Measurements from ENCODE around the gene PTPN12.
"Not testable (repeated sequence)": the region's sequence is repeated elsewhere in the genome, so short reads cannot be mapped to it uniquely, and the experiment has no call there.

Gene PTPN12

DNA sequence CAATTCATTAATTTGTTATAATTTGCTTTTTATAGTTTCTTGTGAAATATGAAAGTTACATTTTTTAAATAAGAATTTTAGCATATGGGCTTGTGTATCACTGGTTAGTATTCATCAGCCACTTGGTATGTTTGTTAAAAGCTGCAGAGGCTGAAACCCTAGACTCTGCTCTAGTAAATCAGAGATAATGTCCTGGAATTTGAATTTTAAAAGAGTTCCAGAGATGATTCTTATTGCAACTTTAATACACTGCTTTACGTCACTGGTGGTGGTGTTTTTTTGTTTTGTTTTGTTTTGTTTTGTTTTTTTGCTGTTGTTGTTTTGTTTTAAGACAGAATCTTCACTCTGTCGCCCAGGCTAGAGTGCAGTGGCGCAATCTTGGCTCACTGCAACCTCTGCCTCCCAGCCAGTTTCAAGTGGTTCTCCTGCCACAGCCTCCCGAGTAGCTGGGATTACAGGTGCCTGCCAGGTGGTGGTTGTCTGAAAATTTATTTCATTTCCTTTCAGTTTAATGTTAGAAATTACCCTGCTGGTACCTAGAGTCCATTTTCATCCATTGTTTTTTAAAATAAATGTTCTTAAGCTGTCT is 43.8 kb downstream of the PTPN12 start:
- no peak for DNase-seq

DNA sequence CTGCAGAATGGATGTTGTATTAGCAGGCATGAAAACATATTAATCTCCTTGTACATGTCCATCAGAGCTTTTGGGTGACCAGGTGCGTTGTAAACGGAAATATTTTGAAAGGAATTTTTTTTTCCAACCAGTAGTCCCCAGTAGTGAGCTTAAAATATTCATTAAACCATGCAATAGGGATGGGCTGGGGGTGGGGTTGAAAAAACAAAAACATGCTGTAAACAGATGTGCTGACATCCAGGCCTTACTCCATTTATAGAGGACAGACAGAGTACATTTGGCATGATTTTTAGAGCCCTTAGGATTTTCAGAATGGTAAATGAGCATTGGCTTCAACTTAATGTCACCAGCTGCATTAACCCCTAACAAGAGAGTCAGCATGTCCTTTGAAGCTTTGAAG is 50.2 kb downstream of the PTPN12 start:
- DNase-seq = no peak

DNA sequence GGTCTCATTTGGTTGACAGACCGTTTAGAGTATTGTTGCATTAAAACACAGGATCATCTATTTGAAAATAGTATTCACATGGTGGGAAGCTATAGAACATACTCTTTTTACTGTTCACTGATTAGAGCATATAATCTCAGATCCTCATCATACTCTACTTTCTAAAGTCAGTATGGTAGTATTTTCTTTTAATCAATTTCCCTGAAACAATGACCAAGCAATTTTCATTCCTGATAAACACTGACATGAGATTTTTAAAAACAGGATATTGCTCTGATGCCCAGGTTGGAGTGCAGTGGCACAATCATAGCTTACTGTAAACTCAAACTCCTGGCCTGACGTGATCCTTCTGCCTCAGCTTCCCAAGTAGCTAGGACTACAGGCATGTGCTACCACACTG is 63.9 kb downstream of the PTPN12 start:
- no peak for DNase-seq

DNA sequence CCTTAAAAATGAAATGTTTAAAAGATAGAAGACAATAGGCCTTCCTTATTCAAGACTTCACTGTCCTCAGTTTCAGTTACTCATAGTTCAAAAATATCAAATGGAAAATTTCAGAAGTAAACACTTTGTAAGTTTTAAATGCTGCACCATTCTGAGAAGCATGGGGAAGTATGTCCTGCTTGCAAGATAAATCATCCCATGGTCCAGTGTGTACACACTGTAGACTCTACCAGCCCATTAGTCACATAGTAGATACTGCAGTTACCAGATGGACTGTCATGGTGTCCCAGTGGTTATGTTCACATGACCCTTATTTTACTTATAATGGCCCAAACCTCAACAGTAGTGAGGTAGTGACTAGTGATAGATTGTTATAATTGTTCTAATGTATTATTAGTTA is 69.5 kb downstream of the PTPN12 start:
- no peak for DNase-seq

DNA sequence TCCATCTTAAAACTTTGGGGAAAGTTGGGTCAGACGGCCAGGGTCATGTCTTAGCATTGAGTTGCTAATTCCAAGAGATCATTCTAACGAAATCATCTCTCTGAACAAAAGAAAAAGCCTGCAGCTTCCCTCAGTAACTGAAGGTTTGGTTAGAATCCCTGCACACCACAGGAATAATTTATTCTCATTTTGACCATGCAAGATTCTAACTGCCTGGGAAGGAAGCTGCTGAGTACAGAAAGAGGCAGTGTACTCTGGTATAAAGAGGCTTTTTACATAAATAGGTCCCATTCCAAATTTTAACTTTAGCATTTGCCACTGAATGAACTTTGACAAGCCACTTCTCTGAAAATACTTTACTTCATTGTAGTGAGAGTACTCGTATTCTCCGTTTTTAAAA is 82.2 kb downstream of the PTPN12 start:
- DNase-seq = no peak

DNA sequence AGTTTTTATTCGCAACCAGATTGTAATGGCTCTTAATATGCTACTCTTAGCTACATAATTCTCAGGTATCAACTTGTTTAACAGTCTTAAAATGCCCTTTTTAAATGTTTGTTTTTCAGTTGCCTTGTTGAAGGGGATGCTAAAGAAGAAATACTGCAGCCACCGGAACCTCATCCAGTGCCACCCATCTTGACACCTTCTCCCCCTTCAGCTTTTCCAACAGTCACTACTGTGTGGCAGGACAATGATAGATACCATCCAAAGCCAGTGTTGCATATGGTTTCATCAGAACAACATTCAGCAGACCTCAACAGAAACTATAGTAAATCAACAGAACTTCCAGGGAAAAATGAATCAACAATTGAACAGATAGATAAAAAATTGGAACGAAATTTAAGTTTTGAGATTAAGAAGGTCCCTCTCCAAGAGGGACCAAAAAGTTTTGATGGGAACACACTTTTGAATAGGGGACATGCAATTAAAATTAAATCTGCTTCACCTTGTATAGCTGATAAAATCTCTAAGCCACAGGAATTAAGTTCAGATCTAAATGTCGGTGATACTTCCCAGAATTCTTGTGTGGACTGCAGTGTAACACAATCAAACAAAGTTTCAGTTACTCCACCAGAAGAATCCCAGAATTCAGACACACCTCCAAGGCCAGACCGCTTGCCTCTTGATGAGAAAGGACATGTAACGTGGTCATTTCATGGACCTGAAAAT is 89.7 kb downstream of the PTPN12 start:
- DNase-seq = no peak

DNA sequence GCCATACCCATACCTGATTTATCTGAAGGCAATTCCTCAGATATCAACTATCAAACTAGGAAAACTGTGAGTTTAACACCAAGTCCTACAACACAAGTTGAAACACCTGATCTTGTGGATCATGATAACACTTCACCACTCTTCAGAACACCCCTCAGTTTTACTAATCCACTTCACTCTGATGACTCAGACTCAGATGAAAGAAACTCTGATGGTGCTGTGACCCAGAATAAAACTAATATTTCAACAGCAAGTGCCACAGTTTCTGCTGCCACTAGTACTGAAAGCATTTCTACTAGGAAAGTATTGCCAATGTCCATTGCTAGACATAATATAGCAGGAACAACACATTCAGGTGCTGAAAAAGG is 90.2 kb downstream of the PTPN12 start:
- DNase-seq = no peak

DNA sequence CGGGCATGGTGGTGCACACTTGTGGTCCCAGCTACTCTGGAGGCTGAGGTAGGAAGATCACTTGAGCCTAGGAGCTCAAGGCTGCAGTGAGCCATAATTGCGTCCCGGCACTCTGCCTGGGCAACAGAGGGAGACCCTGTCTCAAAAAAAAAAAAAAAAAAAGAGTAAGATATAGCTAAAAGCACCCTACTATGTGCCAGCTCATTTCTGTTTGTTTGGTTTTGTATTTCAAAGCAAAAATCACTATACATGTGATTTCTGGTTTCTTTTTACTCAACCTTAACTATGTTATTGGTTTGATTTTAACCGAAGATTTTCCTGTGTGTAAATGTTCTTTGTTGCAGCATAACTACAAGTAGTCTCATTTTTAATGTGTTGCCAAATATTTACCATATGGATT is 92.7 kb downstream of the PTPN12 start:
- no peak for DNase-seq

DNA sequence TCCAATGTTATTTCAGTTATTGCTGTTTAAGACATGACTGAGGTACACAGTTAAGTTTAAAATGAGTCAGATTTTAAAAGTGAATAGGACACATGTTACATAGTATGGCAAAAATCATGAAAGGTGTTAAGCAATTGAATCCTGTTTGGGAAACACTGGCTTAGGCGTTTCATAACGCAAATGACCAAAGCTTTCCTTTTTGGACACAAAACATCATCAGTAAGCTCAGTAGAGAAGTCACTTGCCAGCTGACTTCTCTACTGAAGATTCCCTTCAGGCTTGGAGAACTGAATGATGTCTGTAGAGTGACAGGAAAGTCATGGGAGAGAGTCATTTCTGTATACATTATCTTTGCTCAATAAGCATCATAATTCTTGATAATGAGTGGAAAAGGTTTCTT is 94.7 kb downstream of the PTPN12 start:
- no peak for DNase-seq

DNA sequence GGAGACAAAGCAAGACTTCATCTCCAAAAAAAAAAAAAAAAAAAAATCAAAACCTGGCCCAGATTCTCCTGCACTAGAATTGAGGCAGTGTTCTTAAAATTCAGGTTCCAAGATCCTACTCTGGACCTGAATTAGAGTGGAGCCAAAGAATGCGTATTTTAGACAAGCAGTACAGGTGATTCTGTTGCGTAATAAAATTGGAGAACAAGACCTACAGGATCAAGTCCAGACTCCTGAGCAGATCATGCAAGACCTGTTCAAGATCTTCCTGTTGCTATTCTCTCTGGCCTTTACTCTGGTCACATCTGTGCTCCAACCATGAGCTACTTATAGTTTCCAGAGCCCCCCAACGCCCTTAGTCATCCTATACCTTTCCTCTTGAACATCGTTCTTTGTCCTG is 107.7 kb downstream of the PTPN12 start:
- no peak for DNase-seq

DNA sequence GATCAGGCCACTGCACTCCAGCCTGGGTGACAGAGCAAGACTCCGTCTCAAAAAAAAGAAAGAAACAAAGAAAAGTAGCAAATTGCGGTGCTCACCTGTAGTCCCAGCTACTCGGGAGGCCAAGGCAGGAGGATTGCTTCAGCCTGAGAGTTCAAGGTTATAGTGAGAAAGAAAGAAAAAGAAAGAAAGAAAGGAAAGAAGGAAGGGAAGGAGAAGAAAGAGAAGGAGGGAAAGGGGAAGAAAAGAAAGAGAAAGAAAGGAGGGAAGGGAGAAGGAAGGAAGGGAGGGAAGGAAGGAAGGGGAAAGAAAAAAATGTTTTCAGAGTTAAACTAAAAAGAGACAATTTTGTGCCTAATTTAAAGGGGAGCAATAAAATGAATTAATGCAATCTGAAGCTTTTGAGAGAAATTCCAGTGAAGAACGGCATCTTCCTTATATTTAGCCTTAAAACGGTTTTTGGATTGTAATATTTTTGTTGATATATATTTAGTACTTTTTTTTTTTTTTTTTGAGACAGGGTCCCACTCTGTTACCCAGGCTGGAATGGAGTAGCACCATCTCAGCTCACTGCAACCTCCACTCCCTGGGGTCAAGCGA is 111.7 kb downstream of the PTPN12 start:
- no peak for DNase-seq

DNA sequence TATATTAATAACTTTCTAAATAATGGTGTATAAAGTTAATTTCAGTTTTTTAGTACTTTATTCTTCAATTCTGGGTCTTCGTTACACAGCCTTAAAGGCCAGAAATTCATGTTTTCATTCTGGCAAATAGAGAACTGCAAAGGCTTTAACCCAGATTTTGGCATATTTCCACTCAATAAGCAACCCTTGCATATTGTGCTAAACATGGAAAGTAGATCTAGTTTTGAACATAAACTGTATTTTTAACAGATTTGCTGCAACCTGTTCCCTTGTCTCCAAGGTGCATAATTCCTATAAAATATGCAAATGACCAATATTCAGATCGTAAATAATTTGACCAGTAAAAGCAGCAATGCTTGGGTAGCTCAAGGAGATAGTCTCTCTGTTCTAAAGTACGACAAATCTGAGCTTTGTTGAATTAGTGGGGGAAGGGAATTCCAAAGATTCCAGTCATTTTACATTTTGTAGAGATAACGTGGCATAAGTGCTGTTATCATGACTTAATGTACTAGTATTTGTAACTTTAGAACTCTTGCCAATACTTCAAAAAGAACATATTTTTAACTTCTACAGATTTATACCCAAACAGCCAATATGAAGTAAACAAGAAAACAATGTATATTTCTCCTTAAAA is 112.7 kb downstream of the PTPN12 start:
- no peak for DNase-seq

DNA sequence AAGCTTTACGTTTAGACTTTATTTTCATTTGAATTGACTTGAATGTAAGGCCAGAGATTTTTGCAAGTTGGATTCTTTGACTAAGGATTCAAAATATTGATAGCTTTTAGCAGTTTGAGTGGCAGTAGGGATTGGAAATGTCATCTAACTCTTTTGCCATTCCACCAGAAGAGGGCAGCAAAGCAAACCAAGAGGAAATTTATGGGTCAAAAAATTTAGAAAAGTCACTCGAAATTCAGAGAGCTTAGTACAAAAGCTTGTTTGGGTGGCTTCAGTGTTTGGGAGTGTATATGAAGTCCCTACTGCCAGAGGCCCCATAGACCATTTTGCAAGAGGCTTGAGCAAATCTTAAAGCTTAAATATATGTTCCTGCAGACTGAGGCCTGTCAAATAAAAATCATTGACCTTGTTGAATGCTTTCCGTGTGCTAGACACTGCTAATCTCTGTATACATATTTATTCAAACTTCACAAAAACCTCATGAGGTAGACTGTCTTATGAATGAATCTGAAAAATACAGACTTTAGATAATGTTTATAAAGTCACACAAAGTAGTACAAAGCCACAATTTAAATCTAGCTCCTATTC is 114.6 kb downstream of the PTPN12 start:
- DNase-seq = peak; percentile 85

DNA sequence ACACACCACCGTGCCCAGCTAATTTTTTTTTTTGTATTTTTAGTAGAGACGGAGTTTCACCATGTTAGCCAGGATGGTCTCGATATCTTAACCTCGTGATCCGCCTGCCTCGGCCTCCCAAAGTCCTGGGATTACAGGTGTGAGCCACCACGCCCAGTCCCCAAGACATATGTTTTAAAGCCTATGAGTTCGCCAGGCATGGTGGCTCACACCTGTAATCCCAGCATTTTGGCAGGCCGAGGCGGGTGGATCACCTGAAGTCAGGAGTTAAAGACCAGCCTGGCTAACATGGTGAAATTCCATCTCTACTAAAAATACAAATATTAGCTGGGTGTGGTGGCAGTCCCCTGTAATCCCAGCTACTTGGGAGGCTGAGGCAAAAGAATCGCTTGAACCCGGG is 115.7 kb downstream of the PTPN12 start:
- not testable (repeated sequence) for DNase-seq

DNA sequence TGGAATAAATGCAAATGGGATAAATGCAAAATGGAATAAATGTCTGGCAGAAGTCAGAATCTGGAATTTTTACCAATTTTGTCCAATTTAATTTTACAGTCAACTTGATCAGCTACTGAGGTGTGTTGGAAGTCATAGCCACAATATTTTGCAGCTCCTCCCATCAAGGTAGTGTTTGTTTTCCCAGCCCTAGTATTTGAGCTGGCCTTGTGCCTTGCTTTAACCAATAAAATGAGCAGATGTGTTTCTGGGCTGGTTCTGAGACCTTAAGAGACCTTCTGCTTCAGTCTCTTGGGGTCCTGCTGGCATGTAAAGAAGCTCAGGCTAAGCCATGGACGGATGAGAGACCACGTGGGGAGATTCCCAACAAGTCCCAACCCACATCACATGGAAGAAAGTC is 116.5 kb downstream of the PTPN12 start:
- no peak for DNase-seq

DNA sequence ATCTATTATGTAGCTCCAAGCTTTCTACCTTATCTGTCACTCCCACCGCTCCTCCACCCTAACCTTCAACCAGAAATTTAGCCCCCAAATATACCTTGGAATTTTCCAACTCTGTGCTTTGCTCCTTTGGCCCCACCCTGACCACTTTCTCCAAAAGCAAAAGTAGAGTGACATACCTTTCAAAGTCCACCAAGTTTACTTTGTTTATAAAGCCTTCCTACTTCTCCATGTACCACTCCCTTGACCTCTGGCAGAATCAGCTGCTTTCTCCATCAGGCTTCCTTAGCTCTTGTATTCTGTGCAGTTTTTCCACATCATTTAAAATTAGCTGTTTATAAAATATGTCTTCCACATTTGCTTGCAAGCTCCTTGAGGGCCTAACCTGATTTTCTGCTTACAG is 118.3 kb downstream of the PTPN12 start:
- no peak for DNase-seq

DNA sequence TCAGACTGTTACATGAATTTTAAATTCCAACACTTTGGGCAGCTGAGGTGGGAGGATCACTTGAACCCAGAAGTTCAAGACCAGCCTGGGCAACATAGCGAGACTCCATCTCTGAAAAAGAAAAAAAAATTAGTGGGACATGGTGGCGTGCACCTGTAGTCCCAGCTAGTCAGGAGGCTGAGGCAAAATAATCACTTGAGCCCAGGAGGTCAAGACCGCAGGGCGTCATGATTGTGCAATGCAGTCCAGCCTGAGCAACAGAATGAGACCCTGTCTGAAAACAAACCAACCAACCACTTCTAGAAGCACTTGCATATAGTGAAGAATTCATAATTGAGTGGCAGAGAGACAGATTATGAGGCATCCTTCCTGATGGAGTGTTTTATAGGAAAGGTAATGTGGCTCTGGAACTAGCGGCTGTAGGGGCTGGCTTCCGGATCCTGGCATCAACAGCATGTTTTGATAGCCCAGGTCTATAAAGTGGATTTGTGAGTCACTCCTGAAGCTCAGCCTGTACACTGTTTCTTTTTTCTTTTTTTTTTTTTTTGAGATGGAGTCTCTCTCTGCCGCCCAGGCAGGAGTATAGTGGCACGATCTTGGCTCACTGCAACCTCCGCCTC is 118.9 kb downstream of the PTPN12 start:
- DNase-seq = no peak

DNA sequence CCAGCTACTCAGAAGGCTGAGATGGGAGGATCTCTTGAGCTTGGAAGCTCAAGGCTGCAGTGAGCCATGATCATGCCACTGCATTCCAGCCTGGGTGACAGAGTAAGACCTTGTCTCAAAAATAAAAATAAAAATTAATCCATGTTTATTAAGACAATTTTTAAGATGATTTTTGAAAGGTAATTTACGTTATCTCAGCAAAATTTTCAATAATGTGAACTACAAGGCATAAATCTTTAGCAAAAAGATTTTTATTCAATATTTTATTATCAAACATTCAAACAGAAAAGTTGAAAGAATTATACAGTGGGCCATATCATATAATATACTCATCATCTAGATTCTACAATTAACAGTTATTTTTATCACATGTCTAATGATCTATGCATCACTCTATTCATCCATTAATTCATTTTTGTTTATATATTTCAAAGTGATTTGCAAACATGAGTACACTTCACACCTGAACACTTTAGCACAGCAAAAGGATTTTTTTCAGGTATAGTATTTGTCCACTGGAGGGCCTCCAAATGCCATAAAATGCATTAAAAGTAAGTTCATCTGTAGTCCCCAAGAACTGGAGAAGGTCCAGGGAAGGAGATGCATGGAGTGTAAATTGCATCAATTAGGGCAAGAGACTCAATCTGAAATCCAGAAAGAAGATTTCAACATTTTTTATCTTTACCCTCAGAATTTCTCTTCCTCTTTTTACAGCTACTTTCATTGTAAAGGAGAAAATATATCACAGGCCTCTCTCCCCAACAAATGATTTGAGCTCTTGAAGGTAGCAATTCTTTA is 120.5 kb downstream of the PTPN12 start:
- peak; percentile 86 for DNase-seq

DNA sequence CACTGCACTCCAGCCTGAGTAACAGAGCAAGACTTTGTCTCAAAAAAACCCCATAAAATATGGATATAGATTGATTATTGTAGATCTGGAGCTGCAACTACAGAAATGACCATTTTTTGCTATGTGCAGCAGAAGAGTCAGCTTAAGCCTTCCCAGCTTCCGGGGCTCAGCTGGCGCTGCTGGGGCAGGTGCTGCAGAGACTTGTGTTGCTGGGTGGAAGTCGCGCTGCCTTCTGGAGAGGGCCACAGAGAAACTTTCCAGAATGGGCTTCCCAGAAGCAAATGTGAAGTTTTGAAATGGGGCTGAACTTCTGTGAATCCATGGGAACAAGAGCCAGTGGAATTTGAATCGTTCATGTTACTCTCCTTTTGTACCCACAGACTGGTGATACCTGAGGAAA is 121.8 kb downstream of the PTPN12 start:
- DNase-seq = no peak

DNA sequence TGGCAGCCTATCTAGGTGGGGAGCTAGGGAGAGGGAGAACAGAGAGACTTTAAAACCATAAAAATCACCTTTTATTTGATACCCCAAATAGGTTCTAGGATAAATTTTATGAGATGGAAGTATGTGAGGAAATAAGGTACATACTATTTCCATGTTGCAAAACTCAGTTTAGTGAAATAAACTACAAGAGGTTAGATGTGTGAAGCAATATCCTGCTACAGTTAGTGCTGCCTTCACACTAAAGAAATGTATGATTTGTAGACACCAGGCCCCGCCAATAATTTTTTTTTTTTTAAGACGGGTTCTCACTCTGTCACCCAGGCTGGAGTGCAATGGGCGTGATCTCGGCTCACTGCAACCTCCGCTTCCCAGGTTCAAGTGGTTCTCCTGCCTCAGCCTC is 124.7 kb downstream of the PTPN12 start:
- peak; percentile 58 for DNase-seq

DNA sequence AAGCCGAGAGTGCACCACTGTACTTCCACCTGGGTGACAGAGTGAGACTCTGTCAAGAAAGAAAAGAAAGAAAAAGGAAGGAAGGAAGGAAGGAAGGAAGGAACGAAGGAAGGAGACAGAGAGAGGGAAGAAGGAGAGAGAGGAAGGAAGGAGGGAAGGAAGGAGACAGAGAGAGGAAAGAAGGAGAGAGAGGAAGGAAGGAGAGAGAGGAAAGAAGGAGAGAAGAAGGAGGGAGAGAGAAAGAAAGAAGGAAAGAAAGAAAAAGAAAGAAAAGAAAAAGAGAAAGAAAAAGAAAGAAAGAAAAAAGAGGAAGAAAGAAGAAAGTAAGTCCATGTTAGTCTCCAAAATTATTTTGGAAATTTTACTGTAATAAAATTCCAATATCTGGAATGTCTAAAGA is 125.8 kb downstream of the PTPN12 start:
- DNase-seq = no peak

DNA sequence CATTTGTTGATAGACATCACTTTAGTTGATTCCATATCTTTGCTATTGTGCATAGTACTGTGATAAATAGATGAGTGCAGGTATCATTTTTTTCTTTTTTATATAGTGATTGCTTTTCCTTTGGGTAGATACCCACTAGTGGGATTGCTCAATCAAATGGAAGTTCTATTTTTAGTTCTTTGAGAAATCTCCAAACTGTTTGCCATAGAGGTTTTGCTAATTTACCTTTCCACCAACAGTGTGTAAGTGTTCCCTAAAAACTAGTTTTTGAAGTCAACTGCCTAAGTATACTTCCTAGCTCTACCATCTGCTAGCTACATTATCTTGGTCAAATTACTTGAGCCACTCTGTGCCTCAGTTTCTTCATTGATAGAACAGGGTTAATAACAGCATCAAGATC is 127.6 kb downstream of the PTPN12 start:
- no peak for DNase-seq

DNA sequence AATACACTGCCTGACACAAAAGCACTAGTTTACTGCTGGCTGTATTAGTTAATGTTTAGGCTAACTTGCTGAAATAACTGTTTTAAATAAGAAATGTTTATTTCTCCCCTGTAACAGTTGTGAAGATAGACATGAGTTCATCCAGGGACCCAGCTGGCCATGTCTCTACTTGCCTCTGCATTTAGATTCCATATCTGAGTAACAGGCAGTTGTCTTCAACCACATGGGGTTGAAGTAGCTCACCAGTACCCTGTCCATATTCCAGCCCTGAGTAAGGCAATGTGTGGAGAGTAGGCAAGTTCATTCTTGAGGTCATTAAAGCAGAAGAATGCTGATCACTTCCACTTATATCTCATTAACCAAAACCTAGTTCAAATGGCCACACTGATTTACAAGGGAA is 128.1 kb downstream of the PTPN12 start:
- DNase-seq = no peak

Measured in hematopoietic multipotent progenitor cell treated with erythropoietin and hydrocortisone succinate and interleukin-3 and kit ligand, for 6 days (in vitro differentiated cells).